ENCODE results near the gene EHBP1L1.

Gene EHBP1L1

DNA sequence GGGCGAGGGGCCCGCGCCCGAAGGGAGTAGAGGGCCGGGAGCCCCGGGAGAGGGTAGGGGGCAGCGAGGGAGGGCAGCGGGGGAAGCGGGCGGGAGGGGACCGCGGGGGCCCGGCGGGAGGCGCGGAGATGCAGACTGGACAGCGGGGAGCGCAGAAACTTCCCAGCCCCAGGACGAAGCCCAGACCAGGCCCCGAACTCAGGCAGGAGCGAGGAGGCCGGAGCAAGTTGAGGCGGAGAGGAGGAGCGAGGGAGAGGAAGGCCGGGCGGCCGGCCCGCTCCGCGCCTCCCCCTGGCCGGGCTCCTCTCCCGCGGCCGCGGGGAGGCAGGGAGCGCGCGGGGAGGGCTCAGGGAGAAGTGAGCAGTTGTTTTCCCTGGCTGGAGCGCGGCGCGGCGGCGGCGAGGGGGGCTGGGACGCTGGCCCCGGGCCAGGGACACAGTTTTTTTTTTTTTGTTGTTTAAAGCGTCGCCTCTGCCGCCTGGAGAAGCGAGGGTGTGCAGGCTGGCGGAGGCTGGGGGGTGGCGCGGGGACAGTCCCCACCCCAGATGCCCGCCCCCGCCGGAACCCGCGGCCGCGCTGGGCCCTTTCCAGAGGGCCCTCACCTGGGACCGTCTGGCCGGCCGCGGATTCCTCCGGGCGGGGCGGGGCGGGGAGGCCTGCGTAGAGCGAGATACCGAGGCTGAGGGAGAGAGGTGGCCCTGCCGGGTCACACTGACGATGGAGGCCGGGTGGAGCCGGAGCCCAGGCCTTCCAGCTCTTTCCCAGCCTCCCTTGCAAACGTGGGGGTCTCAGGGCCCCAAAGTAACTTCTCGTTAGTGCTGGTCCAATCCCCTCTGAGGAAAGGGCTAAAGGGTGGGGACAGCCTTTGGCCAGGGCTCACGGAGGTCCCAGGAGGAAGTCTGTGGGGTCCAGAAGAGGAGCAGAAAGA lies 17.6 kb upstream of the EHBP1L1 start, which contains the start of gene LTBP3 (continued):
- TF ChIP-seq, protein P1, sequence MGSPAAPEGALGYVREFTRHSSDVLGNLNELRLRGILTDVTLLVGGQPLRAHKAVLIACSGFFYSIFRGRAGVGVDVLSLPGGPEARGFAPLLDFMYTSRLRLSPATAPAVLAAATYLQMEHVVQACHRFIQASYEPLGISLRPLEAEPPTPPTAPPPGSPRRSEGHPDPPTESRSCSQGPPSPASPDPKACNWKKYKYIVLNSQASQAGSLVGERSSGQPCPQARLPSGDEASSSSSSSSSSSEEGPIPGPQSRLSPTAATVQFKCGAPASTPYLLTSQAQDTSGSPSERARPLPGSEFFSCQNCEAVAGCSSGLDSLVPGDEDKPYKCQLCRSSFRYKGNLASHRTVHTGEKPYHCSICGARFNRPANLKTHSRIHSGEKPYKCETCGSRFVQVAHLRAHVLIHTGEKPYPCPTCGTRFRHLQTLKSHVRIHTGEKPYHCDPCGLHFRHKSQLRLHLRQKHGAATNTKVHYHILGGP (tag by site-specific recombination; IDR thresholded peaks at IDR 0.05), result no peak
- TF ChIP-seq HOXD13 (CRISPR knock-in tag; IDR thresholded peaks at IDR 0.05; ENCODE audit: borderline replicate concordance), result no peak
- no peak for TF ChIP-seq KLF7 (tag by site-specific recombination; IDR thresholded peaks at IDR 0.05; ENCODE audit: borderline replicate concordance)
- TF ChIP-seq KLF8 (tag by site-specific recombination; IDR thresholded peaks at IDR 0.05), result peak; percentile 45; the same call in 1 of the 2 replicates
- TF ChIP-seq ZNF585B (tag by site-specific recombination; IDR thresholded peaks at IDR 0.05), result no peak
- TF ChIP-seq ZNF416 (tag by site-specific recombination; IDR thresholded peaks at IDR 0.05), result no peak
- TF ChIP-seq, protein P2, sequence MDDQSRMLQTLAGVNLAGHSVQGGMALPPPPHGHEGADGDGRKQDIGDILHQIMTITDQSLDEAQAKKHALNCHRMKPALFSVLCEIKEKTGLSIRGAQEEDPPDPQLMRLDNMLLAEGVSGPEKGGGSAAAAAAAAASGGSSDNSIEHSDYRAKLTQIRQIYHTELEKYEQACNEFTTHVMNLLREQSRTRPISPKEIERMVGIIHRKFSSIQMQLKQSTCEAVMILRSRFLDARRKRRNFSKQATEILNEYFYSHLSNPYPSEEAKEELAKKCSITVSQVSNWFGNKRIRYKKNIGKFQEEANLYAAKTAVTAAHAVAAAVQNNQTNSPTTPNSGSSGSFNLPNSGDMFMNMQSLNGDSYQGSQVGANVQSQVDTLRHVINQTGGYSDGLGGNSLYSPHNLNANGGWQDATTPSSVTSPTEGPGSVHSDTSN (CRISPR knock-in tag; IDR thresholded peaks at IDR 0.05), result no peak
- no peak for TF ChIP-seq ZNF623 (tag by site-specific recombination; IDR thresholded peaks at IDR 0.05)
- TF ChIP-seq ZBTB8A (tag by site-specific recombination; IDR thresholded peaks at IDR 0.05), result peak; percentile 52; the same call in 1 of the 2 replicates
- no peak for TF ChIP-seq ZBTB21 (tag by site-specific recombination; IDR thresholded peaks at IDR 0.05)
- TF ChIP-seq, protein P3, sequence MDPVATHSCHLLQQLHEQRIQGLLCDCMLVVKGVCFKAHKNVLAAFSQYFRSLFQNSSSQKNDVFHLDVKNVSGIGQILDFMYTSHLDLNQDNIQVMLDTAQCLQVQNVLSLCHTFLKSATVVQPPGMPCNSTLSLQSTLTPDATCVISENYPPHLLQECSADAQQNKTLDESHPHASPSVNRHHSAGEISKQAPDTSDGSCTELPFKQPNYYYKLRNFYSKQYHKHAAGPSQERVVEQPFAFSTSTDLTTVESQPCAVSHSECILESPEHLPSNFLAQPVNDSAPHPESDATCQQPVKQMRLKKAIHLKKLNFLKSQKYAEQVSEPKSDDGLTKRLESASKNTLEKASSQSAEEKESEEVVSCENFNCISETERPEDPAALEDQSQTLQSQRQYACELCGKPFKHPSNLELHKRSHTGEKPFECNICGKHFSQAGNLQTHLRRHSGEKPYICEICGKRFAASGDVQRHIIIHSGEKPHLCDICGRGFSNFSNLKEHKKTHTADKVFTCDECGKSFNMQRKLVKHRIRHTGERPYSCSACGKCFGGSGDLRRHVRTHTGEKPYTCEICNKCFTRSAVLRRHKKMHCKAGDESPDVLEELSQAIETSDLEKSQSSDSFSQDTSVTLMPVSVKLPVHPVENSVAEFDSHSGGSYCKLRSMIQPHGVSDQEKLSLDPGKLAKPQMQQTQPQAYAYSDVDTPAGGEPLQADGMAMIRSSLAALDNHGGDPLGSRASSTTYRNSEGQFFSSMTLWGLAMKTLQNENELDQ (tag by site-specific recombination; IDR thresholded peaks at IDR 0.05; ENCODE audit: low read depth), result no peak
- peak; percentile 78 for TF ChIP-seq ZSCAN30 (tag by site-specific recombination; IDR thresholded peaks at IDR 0.05)
- TF ChIP-seq TRIM28 (IDR thresholded peaks at IDR 0.05; ENCODE audit: borderline replicate concordance, low read length), result no peak
- 0 out of 2 replicates have a peak, but pooled peaks have one; percentile 28 for TF ChIP-seq ZNF335 (tag by site-specific recombination; conservative IDR thresholded peaks at IDR 0.05)
- no peak for TF ChIP-seq SETDB1 (IDR thresholded peaks at IDR 0.05; ENCODE audit: insufficient read length, low read length)
- peak; percentile 61; the same call in 1 of the 2 replicates for TF ChIP-seq ZNF660 (tag by site-specific recombination; IDR thresholded peaks at IDR 0.05)
- no peak for TF ChIP-seq ZNF2 (tag by site-specific recombination; IDR thresholded peaks at IDR 0.05)
- TF ChIP-seq ZNF174 (tag by site-specific recombination; IDR thresholded peaks at IDR 0.05), result no peak
- TF ChIP-seq, protein P4, sequence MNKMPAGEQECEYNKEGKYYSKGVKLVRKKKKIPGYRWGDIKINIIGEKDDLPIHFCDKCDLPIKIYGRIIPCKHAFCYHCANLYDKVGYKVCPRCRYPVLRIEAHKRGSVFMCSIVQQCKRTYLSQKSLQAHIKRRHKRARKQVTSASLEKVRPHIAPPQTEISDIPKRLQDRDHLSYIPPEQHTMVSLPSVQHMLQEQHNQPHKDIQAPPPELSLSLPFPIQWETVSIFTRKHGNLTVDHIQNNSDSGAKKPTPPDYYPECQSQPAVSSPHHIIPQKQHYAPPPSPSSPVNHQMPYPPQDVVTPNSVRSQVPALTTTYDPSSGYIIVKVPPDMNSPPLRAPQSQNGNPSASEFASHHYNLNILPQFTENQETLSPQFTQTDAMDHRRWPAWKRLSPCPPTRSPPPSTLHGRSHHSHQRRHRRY (tag by site-specific recombination; IDR thresholded peaks at IDR 0.05), result no peak

DNA sequence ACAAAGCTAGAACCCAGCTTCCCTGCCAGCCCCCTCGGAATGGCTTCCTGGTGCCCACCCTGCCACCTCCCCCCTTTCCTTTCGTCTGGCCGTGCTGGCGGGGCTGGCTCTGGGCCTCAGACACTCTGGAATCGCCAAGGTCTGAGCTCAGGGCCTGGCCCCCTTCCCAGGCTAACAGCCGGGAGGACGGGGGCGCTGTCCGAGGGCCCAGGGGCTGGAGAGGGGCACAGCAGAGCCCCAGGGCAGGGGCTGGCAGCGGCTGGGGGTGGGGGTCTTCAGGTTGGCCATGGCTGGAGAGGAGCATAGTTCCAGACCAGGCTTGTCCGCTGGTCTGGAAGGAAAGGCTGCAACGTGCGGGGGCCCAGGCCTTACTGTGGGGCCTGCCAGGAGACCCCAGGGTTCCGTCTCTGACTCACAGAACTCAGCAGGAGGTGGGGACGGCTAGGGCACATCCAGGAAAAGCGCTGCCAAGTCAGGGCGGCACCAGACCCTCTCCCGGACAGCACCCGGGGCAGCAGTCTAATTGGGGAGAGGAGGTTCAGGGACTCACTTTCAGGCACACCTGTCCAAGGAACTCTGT lies 16.8 kb upstream of the EHBP1L1 start:
- POLR2A ChIA-PET, result interaction anchor here (0.9 to 4.1 kb wide), 8 partner anchors 11 to 299 kb away, joined by 3 to 41 read pairs (median 7); partner anchors contain the start of genes EHBP1L1, FAM89B, SCYL1 and ZNRD2
- H3K36me3 ChIP-seq (ENCODE audit: control insufficient read depth in 2 of 2, insufficient read depth in 1 of 2, low read length in 2 of 2), result peaks cover 0 to 5% of the 10 kb centered on the region in 2 experiments; a peak in 1 of 3 replicates
- H3K4me3 ChIP-seq (ENCODE audit: low read depth, low read length), result peak overlapping the region; percentile 25
- H3K4me1 ChIP-seq (ENCODE audit: control insufficient read depth, insufficient read depth, low read length), result peaks cover 19% of the 10 kb centered on the region
- H3K9me3 ChIP-seq (ENCODE audit: control insufficient read depth, insufficient read depth, low read depth, low read length), result no peaks in the 10 kb centered on the region
- peak overlapping the region; percentile 81 for H3K27ac ChIP-seq (ENCODE audit: extremely low read depth, low read depth, low read length)
- CTCF ChIA-PET, result interaction anchor here (0.5 to 5.3 kb wide), 5 partner anchors 8 to 121 kb away, joined by 3 to 44 read pairs (median 5); partner anchors contain the start of genes FAM89B and ZNRD2
- TF ChIP-seq HOXD13 (CRISPR knock-in tag; IDR thresholded peaks at IDR 0.05; ENCODE audit: borderline replicate concordance) (no peak), GLIS2 (tag by site-specific recombination; IDR thresholded peaks at IDR 0.05) (peak; percentile 76), GLIS1 (tag by site-specific recombination; IDR thresholded peaks at IDR 0.05) (peak; percentile 92), ZNF423 (tag by site-specific recombination; IDR thresholded peaks at IDR 0.05) (peak; percentile 56; the same call in 1 of the 2 replicates), ZNF529 (tag by site-specific recombination; IDR thresholded peaks at IDR 0.05; ENCODE audit: insufficient replicate concordance) (no peak)
- TF ChIP-seq, protein P5, sequence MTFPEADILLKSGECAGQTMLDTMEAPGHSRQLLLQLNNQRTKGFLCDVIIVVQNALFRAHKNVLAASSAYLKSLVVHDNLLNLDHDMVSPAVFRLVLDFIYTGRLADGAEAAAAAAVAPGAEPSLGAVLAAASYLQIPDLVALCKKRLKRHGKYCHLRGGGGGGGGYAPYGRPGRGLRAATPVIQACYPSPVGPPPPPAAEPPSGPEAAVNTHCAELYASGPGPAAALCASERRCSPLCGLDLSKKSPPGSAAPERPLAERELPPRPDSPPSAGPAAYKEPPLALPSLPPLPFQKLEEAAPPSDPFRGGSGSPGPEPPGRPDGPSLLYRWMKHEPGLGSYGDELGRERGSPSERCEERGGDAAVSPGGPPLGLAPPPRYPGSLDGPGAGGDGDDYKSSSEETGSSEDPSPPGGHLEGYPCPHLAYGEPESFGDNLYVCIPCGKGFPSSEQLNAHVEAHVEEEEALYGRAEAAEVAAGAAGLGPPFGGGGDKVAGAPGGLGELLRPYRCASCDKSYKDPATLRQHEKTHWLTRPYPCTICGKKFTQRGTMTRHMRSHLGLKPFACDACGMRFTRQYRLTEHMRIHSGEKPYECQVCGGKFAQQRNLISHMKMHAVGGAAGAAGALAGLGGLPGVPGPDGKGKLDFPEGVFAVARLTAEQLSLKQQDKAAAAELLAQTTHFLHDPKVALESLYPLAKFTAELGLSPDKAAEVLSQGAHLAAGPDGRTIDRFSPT (tag by site-specific recombination; IDR thresholded peaks at IDR 0.05), result peak; percentile 59; the same call in 1 of the 2 replicates
